Activated CD4-positive, CD25-positive, alpha-beta regulatory T cell treated with anti-CD3 and anti-CD28 coated beads, Interleukin-2, amount 50 U/mL, for 72 hours (primary cell): ENCODE results near the gene ENO3.
A peak's percentile ranks its signal among the peaks of the same experiment; 100 is the strongest.
"Not testable (repeated sequence)": the region's sequence is repeated elsewhere in the genome, so short reads cannot be mapped to it uniquely, and the experiment has no call there.

ENCODE experiments used
- DNase-seq: peaks from one replicate; pipeline ENCODE4 v3.0.0; 2021

ENO3 gene

GRCh38 chr17:4950746-4951204 is at the start of gene ENO3:
TSS of gene ENO3 (plus strand) at chr17:4951119. CDS start at chr17:4951830, 711 bp downstream.
- DNase-seq = no peak

GRCh38 chr17:4901648-4902344 is 49.1 kb upstream of the ENO3 start:
- no peak for DNase-seq

DNA sequence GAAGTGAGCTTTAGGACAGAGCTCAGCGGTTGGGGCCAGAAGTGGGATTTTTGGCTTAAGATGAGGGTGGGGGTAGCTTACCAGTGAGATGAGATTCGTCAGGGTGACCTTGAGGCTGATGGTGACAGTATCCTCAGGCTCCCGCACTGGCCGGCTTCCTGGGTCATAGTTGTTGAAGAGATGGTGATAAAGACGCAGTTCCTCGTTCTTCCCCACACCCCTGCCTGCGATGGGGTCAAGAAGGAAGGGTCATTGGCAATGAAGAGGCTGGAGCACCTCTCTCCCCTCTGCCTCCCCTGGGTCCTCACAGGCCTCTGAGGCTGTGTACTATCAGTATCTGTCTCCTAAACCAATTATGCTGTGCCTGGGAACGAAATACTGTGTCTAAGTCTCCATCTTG is 48.4 kb upstream of the ENO3 start:
- DNase-seq = no peak

- peak; percentile 63 for DNase-seq
Observed at GRCh38 chr17:4903051-4903818, 47.7 kb upstream of the ENO3 start, which contains the start of gene CHRNE. TSS of gene CHRNE (minus strand) at chr17:4903098. CDS start at chr17:4903063, 35 bp downstream.

DNA sequence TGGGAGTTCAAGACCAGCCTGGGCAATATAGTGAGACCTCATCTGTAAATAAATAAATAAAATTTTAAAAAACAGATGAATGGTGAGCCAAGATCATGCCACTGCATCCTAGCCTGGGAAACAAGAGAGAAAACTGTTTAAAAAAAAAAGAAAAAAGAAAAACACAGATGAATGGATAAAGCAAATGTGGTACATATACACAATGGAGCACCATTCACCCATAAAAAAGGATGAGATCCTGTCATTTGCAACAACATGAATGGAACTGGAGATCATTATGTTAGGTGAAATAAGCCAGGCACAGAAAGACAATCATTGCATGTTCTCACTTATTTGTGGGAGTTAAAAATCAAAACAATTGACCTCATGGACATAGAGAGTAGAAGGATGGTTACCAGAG is 44.3 kb upstream of the ENO3 start:
- not testable (repeated sequence) for DNase-seq

DNA sequence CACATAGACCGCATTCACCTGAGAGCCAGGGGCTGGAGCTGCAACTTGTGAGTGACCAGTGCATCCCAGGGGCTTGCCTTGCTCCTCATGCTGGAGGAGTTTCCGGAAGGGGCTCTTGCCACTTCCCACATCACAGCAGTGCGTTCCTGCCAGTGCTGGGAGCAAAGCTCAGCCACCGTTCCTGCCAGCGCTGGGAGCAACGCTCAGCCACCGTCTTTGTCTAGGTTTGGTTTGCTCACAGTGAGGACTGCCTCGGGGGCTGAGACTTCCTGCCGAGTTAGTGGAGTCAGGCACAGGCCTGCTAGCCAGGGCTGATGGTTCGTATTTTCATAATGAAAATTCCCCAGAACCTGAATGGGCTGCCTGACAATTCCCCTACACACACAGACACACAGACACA is 42.6 kb upstream of the ENO3 start:
- DNase-seq = no peak

DNA sequence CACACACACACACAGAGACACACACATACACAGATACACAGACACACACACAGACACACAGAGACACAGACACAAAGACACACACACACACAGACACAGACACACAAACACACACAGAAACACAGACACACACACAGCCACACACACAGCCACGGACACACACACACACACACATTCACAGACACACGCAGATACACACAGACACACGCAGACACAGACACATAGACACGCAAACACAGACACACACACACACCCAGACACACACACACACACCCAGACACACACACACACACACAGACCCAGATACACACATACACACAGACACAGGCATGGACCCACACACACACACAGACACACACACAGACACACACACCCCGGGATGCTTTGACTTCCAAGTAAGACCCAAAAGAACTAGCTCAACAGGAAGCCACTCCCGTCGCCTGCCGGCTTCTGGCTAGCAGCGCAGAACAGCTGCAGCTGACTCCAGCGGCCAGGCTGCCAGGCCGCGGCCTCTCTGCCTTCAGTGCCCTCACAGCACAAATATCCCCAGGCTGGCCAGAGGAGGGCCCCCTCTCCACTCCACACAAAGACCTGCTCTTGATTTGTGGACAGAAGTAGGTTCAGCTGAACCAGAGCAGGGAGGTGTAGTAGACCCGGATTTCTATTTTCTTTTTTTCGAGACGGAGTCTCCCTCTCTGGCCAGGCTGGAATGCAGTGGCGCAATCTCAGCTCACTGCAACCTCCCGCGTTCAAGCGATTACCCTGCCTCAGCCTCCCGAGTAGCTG is 42.0 kb upstream of the ENO3 start:
- DNase-seq = peak; percentile 66

- no peak for DNase-seq
Observed at GRCh38 chr17:4913994-4914393, 36.9 kb upstream of the ENO3 start.

DNA sequence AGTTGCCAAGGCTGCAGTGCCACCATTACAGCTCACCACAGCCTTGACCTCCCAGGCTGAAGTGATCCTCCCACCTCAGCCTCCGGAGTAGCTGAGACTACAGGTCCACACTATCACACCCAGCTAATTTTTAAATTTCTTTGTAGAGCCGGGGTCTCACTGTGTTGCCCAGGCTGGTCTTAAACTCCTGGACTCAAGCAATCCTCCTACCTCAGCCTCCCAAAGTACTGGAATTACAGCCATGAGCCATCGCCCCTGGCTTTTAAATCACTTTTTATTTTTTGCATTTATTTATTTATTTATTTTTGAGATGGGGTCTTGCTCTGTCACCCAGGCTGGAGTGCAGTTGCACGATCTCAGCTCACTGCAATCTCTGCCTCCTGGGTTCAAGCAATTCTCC is 36.4 kb upstream of the ENO3 start:
- DNase-seq = not testable (repeated sequence)

GRCh38 chr17:4919511-4920047 is 31.3 kb upstream of the ENO3 start:
- no peak for DNase-seq

DNA sequence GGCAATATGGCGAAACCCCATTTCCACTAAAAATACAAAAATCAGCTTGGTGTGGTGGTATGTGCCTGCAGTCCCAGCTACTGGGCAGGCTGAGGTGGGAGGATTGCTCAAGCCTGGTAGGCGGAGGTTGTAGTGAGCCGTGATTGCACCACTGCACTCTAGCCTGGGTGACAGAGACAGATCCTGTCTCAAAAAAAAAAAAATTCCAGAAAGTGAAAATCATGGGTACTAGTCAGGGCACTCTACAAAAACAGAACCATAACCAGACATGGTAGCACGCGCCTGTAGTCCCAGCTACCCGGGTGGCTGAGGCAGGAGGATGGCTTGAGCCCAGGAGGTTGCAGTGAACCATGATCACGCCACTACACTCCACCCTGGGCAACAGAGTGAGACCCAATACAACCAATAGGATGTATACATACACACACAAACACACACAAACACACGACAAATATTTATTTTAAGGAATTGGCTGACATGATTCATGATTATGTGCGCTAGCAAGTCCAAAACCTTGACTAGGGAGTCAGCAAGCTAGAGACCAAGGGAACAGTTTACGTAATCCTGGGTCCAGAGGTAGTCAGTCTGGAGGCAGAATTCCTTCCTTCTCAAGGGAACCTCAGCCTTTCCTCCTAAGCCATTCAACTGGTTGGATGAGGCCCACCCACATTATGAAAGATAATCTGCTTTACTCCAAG is 30.4 kb upstream of the ENO3 start:
- DNase-seq = no peak

DNA sequence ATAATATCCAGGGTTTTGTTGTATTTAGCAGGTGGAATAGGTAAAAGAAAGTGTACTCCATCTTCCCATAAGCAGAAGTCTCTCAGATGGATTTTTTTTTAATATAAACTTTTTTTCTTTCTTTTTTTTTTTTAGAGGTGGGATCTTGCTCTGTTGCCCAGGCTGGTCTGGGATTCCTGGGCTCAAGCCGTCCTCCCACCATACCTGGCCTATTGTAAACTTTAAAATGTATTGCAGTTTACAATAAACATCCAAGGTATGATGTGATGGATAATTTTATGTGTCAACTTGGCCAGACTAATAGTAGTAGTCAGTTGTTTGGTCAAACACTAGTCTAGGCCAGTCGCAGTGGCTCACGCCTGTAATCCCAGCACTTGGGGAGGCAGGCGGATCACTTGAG is 29.6 kb upstream of the ENO3 start:
- DNase-seq = no peak

- DNase-seq = not testable (repeated sequence)
Observed at GRCh38 chr17:4926577-4927335, 24.2 kb upstream of the ENO3 start.

GRCh38 chr17:4928881-4929280 is 22.0 kb upstream of the ENO3 start:
- DNase-seq = no peak

DNA sequence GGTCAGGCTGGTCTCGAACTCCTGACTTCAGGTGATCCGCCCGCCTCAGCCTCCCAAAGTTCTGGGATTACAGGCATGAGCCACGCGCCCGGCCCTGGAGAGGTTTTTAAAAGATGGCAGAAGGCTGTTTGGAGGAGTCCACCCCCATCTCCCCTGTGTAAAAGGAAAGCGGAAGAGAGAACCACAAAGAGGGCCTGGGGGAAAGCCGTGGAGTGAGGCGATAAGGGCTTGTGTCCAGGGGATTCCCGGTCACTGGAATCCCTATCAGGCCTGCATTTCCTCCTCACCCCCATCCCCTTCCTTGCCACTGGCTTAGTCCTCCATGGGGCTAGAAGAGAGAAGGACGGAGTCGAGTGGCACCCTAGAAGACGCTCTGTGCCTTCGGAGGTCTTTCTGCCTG is 19.0 kb upstream of the ENO3 start, which contains the start of gene GP1BA:
TSS of gene GP1BA (plus strand) at position 315 of the 400 bp plus-strand sequence. CDS start 328 bp downstream, outside the sequence.
- no peak for DNase-seq

DNA sequence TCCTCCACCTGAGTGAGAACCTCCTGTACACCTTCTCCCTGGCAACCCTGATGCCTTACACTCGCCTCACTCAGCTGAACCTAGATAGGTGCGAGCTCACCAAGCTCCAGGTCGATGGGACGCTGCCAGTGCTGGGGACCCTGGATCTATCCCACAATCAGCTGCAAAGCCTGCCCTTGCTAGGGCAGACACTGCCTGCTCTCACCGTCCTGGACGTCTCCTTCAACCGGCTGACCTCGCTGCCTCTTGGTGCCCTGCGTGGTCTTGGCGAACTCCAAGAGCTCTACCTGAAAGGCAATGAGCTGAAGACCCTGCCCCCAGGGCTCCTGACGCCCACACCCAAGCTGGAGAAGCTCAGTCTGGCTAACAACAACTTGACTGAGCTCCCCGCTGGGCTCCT is 18.2 kb upstream of the ENO3 start:
- no peak for DNase-seq

GRCh38 chr17:4933646-4934045 is 17.3 kb upstream of the ENO3 start:
- no peak for DNase-seq

DNA sequence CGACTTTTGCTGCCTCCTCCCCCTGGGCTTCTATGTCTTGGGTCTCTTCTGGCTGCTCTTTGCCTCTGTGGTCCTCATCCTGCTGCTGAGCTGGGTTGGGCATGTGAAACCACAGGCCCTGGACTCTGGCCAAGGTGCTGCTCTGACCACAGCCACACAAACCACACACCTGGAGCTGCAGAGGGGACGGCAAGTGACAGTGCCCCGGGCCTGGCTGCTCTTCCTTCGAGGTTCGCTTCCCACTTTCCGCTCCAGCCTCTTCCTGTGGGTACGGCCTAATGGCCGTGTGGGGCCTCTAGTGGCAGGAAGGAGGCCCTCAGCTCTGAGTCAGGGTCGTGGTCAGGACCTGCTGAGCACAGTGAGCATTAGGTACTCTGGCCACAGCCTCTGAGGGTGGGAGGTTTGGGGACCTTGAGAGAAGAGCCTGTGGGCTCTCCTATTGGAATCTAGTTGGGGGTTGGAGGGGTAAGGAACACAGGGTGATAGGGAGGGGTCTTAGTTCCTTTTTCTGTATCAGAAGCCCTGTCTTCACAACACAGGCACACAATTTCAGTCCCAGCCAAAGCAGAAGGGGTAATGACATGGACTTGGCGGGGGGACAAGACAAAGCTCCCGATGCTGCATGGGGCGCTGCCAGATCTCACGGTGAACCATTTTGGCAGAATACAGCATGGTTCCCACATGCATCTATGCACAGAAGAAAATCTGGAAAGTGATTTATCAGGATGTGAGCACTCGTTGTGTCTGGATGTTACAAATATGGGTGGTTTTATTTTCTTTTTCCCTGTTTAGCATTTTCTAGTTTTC is 16.5 kb upstream of the ENO3 start:
- peak; percentile 46 for DNase-seq

GRCh38 chr17:4935650-4936049 is 15.3 kb upstream of the ENO3 start:
- no peak for DNase-seq

DNA sequence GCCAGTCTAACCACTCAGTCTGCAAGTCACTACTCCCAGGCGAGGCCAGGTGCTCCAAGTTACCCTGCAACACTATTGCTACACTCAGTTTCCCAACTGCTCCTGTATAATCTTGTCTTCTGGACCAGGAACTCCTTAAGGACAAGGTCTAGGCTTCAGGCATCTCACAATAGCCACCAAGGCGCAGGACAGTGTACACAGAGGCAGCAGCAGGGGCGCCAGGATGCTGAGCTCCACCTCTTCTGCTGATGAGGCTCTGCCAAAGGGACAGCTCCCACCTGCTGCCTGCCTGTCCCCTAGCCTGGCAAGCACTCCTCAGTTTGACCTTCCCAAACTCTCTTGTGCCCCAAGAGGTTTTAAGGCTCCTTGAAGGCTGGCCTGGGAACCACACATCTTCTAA is 14.5 kb upstream of the ENO3 start:
- DNase-seq = no peak

GRCh38 chr17:4937553-4937952 is 13.4 kb upstream of the ENO3 start:
- DNase-seq = no peak
